H1 (cell line): ENCODE measurements around the gene C15orf40. TPM values are rescaled to one million over a fixed set of nuclear protein-coding genes. Genes with fewer than 3 reads are reported as not detected.

Experiments
- CTCF ChIA-PET: fragments of 300-600 bp; sonication (Branson Sonifier 250); formaldehyde crosslinking; loops from one replicate; lab custom pipeline; 2021; ENCODE audit not compliant: partially characterized antibody; lab: Charles Lee
- POLR2A ChIA-PET: fragments of 300-600 bp; sonication (Branson Sonifier 250); formaldehyde crosslinking; loops from one replicate; lab custom pipeline; 2021; ENCODE audit warnings: inconsistent platforms; ENCODE audit not compliant: partially characterized antibody; lab: Charles Lee
- DNase-seq, 2 experiments: peaks; one replicate each; pipeline versions ENCODE4 v3.0.0 to v3.0.0-alpha.2; 2010 to 2022; ENCODE audit warnings: low spot score in 2 of 2, low read depth in 1 of 2, mixed read lengths in 1 of 2
- FAIRE-seq: peaks from 2 replicates; lab custom pipeline; 2011; peaks lifted over from hg19 to GRCh38; lab: Jason Lieb, UNC
- H2AFZ ChIP-seq: 2 replicates; pipeline ENCODE4 v1.8.1; 2012; ENCODE audit warnings: low read length, inconsistent platforms
- H2AK5ac ChIP-seq: 2 replicates; pipeline ENCODE4 v1.6.1; 2013; ENCODE audit warnings: low read depth, low read length
- H2BK120ac ChIP-seq: replicated peaks from 2 replicates; pipeline ENCODE3; 2013; ENCODE audit warnings: low read depth, low read length, inconsistent platforms
- H2BK12ac ChIP-seq: 2 replicates; pipeline ENCODE4 v1.6.1; 2013; ENCODE audit warnings: low read depth, low read length
- H2BK15ac ChIP-seq: 2 replicates; pipeline ENCODE4 v1.6.1; 2013; ENCODE audit warnings: low read length
- H2BK20ac ChIP-seq: 2 replicates; pipeline ENCODE4 v1.6.1; 2013; ENCODE audit warnings: low read length
- H2BK5ac ChIP-seq: 2 replicates; pipeline ENCODE4 v1.6.1; 2013; ENCODE audit warnings: low read depth, low read length
- H3K14ac ChIP-seq: 2 replicates; pipeline ENCODE4 v1.6.1; 2013; ENCODE audit warnings: inconsistent platforms; ENCODE audit not compliant: insufficient read length
- H3K18ac ChIP-seq: 2 replicates; pipeline ENCODE4 v1.6.1; 2013; ENCODE audit warnings: low read length; ENCODE audit errors: extremely low read depth
- H3K23ac ChIP-seq: 2 replicates; pipeline ENCODE4 v1.6.1; 2013; ENCODE audit warnings: inconsistent platforms; ENCODE audit not compliant: insufficient read length
- H3K23me2 ChIP-seq: 2 replicates; pipeline ENCODE4 v1.6.1; 2013; ENCODE audit warnings: low read depth, low read length
- H3K27ac ChIP-seq: 2 replicates; pipeline ENCODE4 v1.6.1; 2011; ENCODE audit warnings: low read depth, low read length, inconsistent platforms
- H3K27me3 ChIP-seq, 4 experiments: replicated peaks in 1 of 4; 1 replicate in 1 of 4; 2 replicates in 3 of 4; pipeline versions ENCODE4 v1.6.1 to v1.8.1; 2011 to 2013; ENCODE audit warnings: low read length in 3 of 4, mild to moderate bottlenecking in 3 of 4, inconsistent platforms in 2 of 4, mixed read lengths in 2 of 4, moderate library complexity in 1 of 4; ENCODE audit not compliant: control insufficient read depth in 3 of 4, insufficient read depth in 3 of 4; ENCODE audit errors: extremely low read depth in 1 of 4
- H3K36me3 ChIP-seq, 4 experiments: 2 replicates each; pipeline versions ENCODE4 v1.6.1 to v1.8.1; 2011 to 2013; ENCODE audit warnings: mild to moderate bottlenecking in 4 of 4, low read length in 3 of 4, moderate library complexity in 2 of 4, control low read depth in 1 of 4, inconsistent platforms in 1 of 4; ENCODE audit not compliant: insufficient read depth in 4 of 4, control insufficient read depth in 2 of 4
- H3K4ac ChIP-seq: replicated peaks from 2 replicates; pipeline ENCODE3; 2013; ENCODE audit warnings: low read length, low read depth, mixed read lengths, inconsistent platforms; ENCODE audit not compliant: insufficient read length
- H3K4me1 ChIP-seq, 4 experiments: replicated peaks in 1 of 4; 1 replicate in 1 of 4; 2 replicates in 3 of 4; pipeline versions ENCODE4 v1.6.1 to v1.8.1; 2011 to 2013; ENCODE audit warnings: low read length in 3 of 4, inconsistent platforms in 2 of 4, mixed read lengths in 1 of 4; ENCODE audit not compliant: insufficient read depth in 4 of 4, control insufficient read depth in 3 of 4
- H3K4me2 ChIP-seq, 2 experiments: 2 replicates each; pipeline versions ENCODE4 v1.6.1 to v1.8.1; 2011 to 2013; ENCODE audit warnings: low read depth in 2 of 2, low read length in 2 of 2, control low read depth in 1 of 2, inconsistent platforms in 1 of 2, mild to moderate bottlenecking in 1 of 2; ENCODE audit not compliant: insufficient read depth in 1 of 2
- H3K4me3 ChIP-seq, 4 experiments: fragments of 200-600, 300-600 bp in 1 of 4; sonication (generic), shearing (Covaris generic), sonication (Bioruptor Twin) in 1 of 4; 2 replicates each; pipeline versions ENCODE4 v1.5.1 to v1.8.1; 2011 to 2016; ENCODE audit warnings: low read length in 4 of 4, low read depth in 3 of 4, control low read depth in 2 of 4, inconsistent platforms in 2 of 4, mild to moderate bottlenecking in 2 of 4, mixed read lengths in 1 of 4, moderate library complexity in 1 of 4; ENCODE audit not compliant: insufficient read depth in 2 of 4; ENCODE audit errors: extremely low read depth in 1 of 4
- H3K56ac ChIP-seq: replicated peaks from 2 replicates; pipeline ENCODE3; 2013; ENCODE audit warnings: low read depth, mild to moderate bottlenecking, mixed read lengths, low read length, inconsistent platforms; ENCODE audit not compliant: insufficient read length
- H3K79me1 ChIP-seq: 2 replicates; pipeline ENCODE4 v1.6.1; 2013; ENCODE audit warnings: low read depth, low read length, control low read depth
- H3K79me2 ChIP-seq, 2 experiments: 2 replicates each; pipeline versions ENCODE4 v1.6.1 to v1.8.1; 2012 to 2013; ENCODE audit warnings: low read length in 2 of 2, mild to moderate bottlenecking in 2 of 2, inconsistent platforms in 1 of 2; ENCODE audit not compliant: insufficient read depth in 2 of 2, control insufficient read depth in 1 of 2
- H3K9ac ChIP-seq, 4 experiments: replicated peaks in 1 of 4; 1 replicate in 1 of 4; 2 replicates in 3 of 4; pipeline versions ENCODE4 v1.6.1 to v1.8.1; 2011 to 2013; ENCODE audit warnings: low read depth in 3 of 4, low read length in 3 of 4, control low read depth in 2 of 4, mild to moderate bottlenecking in 2 of 4, moderate library complexity in 2 of 4, inconsistent platforms in 1 of 4; ENCODE audit errors: extremely low read depth in 1 of 4
- H3K9me3 ChIP-seq, 2 experiments: 2 replicates each; pipeline versions ENCODE4 v1.6.1 to v1.8.1; 2012 to 2013; ENCODE audit warnings: mild to moderate bottlenecking in 2 of 2, moderate library complexity in 2 of 2, control low read depth in 1 of 2, inconsistent platforms in 1 of 2, low read depth in 1 of 2, low read length in 1 of 2, mixed read lengths in 1 of 2; ENCODE audit not compliant: insufficient read depth in 2 of 2
- H4K20me1 ChIP-seq, 2 experiments: replicated peaks in 1 of 2; 2 replicates each; pipeline versions ENCODE3 to v1.8.1; 2011 to 2013; ENCODE audit warnings: inconsistent platforms in 2 of 2, low read length in 2 of 2, mild to moderate bottlenecking in 1 of 2; ENCODE audit not compliant: insufficient read depth in 2 of 2, control insufficient read depth in 1 of 2
- H4K5ac ChIP-seq: 2 replicates; pipeline ENCODE4 v1.6.1; 2013; ENCODE audit warnings: low read length, low read depth, mixed read lengths, inconsistent platforms; ENCODE audit not compliant: insufficient read length
- H4K8ac ChIP-seq: 2 replicates; pipeline ENCODE4 v1.8.0; 2013; ENCODE audit warnings: mild to moderate bottlenecking, moderate library complexity, low read length, inconsistent platforms; ENCODE audit not compliant: insufficient read depth; ENCODE audit errors: extremely low read depth
- H4K91ac ChIP-seq: replicated peaks from 2 replicates; pipeline ENCODE3; 2013; ENCODE audit warnings: low read length, mixed read lengths, inconsistent platforms; ENCODE audit not compliant: insufficient read length
- CBX8 ChIP-seq: fragments of 300-800, 300-1000 bp; sonication (generic); IDR thresholded peaks from 2 replicates; pipeline ENCODE4 v1.7.1; 2016; ENCODE audit warnings: low read depth, low read length, borderline replicate concordance
- CHD2 ChIP-seq: IDR thresholded peaks from 2 replicates; pipeline ENCODE4 v1.6.1; 2012; ENCODE audit warnings: low read length, improper control_type of control experiment
- PHF8 ChIP-seq: fragments of 200-600 bp; sonication (generic); conservative IDR thresholded peaks from 2 replicates; pipeline ENCODE4 v1.7.1; 2012; ENCODE audit warnings: low read depth, mild to moderate bottlenecking, inconsistent platforms, low read length, moderate library complexity
- SIRT6 ChIP-seq: IDR thresholded peaks from one replicate; pipeline ENCODE4 v1.7.1; 2012; ENCODE audit warnings: low read length, inconsistent platforms
- SIX5 ChIP-seq: IDR thresholded peaks from 2 replicates; pipeline ENCODE4 v1.6.1; 2011; ENCODE audit warnings: mild to moderate bottlenecking, low read depth, low read length
- TEAD4 ChIP-seq: IDR thresholded peaks from 2 replicates; pipeline ENCODE4 v1.6.1; 2012; ENCODE audit warnings: low read depth, low read length, inconsistent platforms, mixed read lengths
- WGBS, 2 experiments: shearing (Covaris generic) in 1 of 2; methylation state at CpG; one replicate each; pipeline versions ENCODE4 v1.1.6 to v1.1.7; 2013 to 2015; ENCODE audit warnings: low lambda C conversion rate in 2 of 2, mixed read lengths in 2 of 2, inconsistent platforms in 1 of 2, low coverage in 1 of 2, missing lambda C conversion rate in 1 of 2; ENCODE audit not compliant: insufficient replicate concordance in 2 of 2, insufficient coverage in 1 of 2, insufficient read length in 1 of 2; ENCODE audit errors: extremely low coverage in 1 of 2, missing lambda C conversion rate in 1 of 2; 5-methylcytosine and 5-hydroxymethylcytosine counted together
- polyA plus RNA-seq, 7 experiments: library from polyadenylated mRNA; depleted of rRNA in 3 of 7; stranded (reverse) in 5 of 7; unstranded in 2 of 7; fragments of >200 nt in 5 of 7; fragments of 200-250 nt in 2 of 7; gene quantifications; 1 replicate in 5 of 7; 2 replicates in 1 of 7; 4 replicates in 1 of 7; pipeline versions ENCODE4 v1.2.1 to v1.2.3, GENCODE V29; 2011 to 2013; ENCODE audit warnings: missing spikeins in 2 of 7, mixed read lengths in 2 of 7
- total RNA-seq: library from RNA; stranded (reverse); fragmentation: NEBNext Ultra II Directional; extraction: Animal tissue kit (Norgen Biotek cat#: 25700); gene quantifications from 2 replicates; pipeline ENCODE4 v1.2.1, GENCODE V29; 2021

Gene C15orf40
- total and polyA plus RNA-seq, 2 of the 8 experiments (the other 6 are each of a cell fraction or from before 2014, with no cell fraction given) = 10.7 TPM

GRCh38 chr15:82978438-82978837, 33.0 kb downstream of the C15orf40 start:
- POLR2A ChIA-PET = no interaction called here
- CTCF ChIA-PET = interaction anchor here (0.9 to 1.6 kb wide), 2 partner anchors 14 to 130 kb away, joined by 3 read pairs; no protein-coding TSS in a partner anchor

More at GRCh38 chr15:82978438-82978837, 33.0 kb downstream of the C15orf40 start:
- no peak overlapping the region for H2BK120ac ChIP-seq
- no peak for DNase-seq
- H3K9ac ChIP-seq = no peak overlapping the region
- H4K8ac ChIP-seq = no peak overlapping the region
- no peak overlapping the region for H4K91ac ChIP-seq
- H2BK12ac ChIP-seq = no peak overlapping the region
- WGBS, 2 experiments = 91% methylated on average over 5 of the region's 5 CpGs; no CpG with 5 or more reads in 1 of the 2 experiments
- H3K4me1 ChIP-seq = no peaks in the 10 kb centered on the region
- H2BK20ac ChIP-seq = no peak overlapping the region
- H3K4me3 ChIP-seq = no peak overlapping the region
- no peak overlapping the region for H2BK5ac ChIP-seq
- no peaks in the 10 kb centered on the region for H3K23me2 ChIP-seq
- no peak overlapping the region for H2AK5ac ChIP-seq
- H3K27ac ChIP-seq = no peak overlapping the region
- H3K56ac ChIP-seq = no peak overlapping the region
- H2BK15ac ChIP-seq = no peak overlapping the region
- no peaks in the 10 kb centered on the region for H3K27me3 ChIP-seq
- H3K14ac ChIP-seq = no peak overlapping the region
- H3K9me3 ChIP-seq = no peaks in the 10 kb centered on the region
- no peak overlapping the region for H3K18ac ChIP-seq
- no peak overlapping the region for H2AFZ ChIP-seq
- H3K23ac ChIP-seq = no peak overlapping the region
- no peak overlapping the region for H4K5ac ChIP-seq
- FAIRE-seq = no peak
- no peaks in the 10 kb centered on the region for H3K79me2 ChIP-seq
- H3K4ac ChIP-seq = no peak overlapping the region
- TF ChIP-seq SIX5 (no peak), SIRT6 (no peak), PHF8 (no peak), CBX8 (no peak), CHD2 (no peak), TEAD4 (no peak)
- H3K4me2 ChIP-seq = no peak overlapping the region
- H4K20me1 ChIP-seq = no peaks in the 10 kb centered on the region
- H3K79me1 ChIP-seq = no peaks in the 10 kb centered on the region
- no peaks in the 10 kb centered on the region for H3K36me3 ChIP-seq
